GM11168 (cell line): Measurements from ENCODE around the gene ESYT1.

ENCODE experiments used
- in situ Hi-C: fragments of 300-500 bp; cut with MboI; formaldehyde crosslinking; loops from one replicate; pipeline ENCODE4 v1.12.0; 2022; ENCODE audit warnings: low sequenced_read_pairs; ENCODE audit not compliant: unreplicated experiment

The ESYT1 gene

GRCh38 chr12:56172839-56173238, 44.8 kb downstream of the ESYT1 start:
- in situ Hi-C loops: no loop called here

GRCh38 chr12:56178347-56178746, 50.3 kb downstream of the ESYT1 start:
- in situ Hi-C loops: no loop called here

GRCh38 chr12:56186957-56187356, 58.9 kb downstream of the ESYT1 start:
- in situ Hi-C loops: loop anchor here (5.0 kb wide), 1 partner anchor 65 kb away; no protein-coding TSS in a partner anchor

- in situ Hi-C loops: loop anchor here (5.0 kb wide), 1 partner anchor 66 kb away; no protein-coding TSS in a partner anchor
Observed at GRCh38 chr12:56188131-56188777, 60.2 kb downstream of the ESYT1 start.

GRCh38 chr12:56188778-56189098, 60.7 kb downstream of the ESYT1 start:
- in situ Hi-C loops: loop anchor here (5.0 kb wide), 1 partner anchor 66 kb away; no protein-coding TSS in a partner anchor

GRCh38 chr12:56189099-56189917, 61.2 kb downstream of the ESYT1 start, which contains the start of gene SMARCC2:
Gene SMARCC2 (minus strand): TSS chr12:56189483. CDS start chr12:56189461, 22 bp downstream.
- in situ Hi-C loops: loop anchor here (5.0 kb wide), 1 partner anchor 67 kb away; no protein-coding TSS in a partner anchor

GRCh38 chr12:56189918-56190694, 62.0 kb downstream of the ESYT1 start:
- in situ Hi-C loops: loop anchor here (5.0 kb wide), 1 partner anchor 68 kb away; no protein-coding TSS in a partner anchor

GRCh38 chr12:56190695-56191155, 62.7 kb downstream of the ESYT1 start:
- in situ Hi-C loops: no loop called here

GRCh38 chr12:56192582-56192981, 64.5 kb downstream of the ESYT1 start:
- in situ Hi-C loops: no loop called here

- in situ Hi-C loops: no loop called here
Observed at GRCh38 chr12:56193025-56193578, 65.0 kb downstream of the ESYT1 start.
